Tibial artery (tissue), 4 donors: ENCODE results near the gene AGBL5.

ENCODE experiments used
- DNase-seq, 2 donors: peaks; one replicate each; pipeline ENCODE4 v3.0.0-alpha.2; 2019
- H3K27ac ChIP-seq, 2 donors: fragments of 200-600 bp; sonication (generic) in 1 of 2; 1 replicate in 1 of 2; 2 replicates in 1 of 2; pipeline ENCODE4 v1.5.1; 2018 to 2019; ENCODE audit warnings: mild to moderate bottlenecking in 1 of 2
- H3K27me3 ChIP-seq, 2 donors: fragments of 200-600 bp; sonication (generic) in 1 of 2; one replicate each; pipeline versions ENCODE4 v1.5.1 to v1.6.0; 2016 to 2019
- H3K36me3 ChIP-seq, 3 donors: fragments of 200-600 bp; sonication (generic) in 2 of 3; one replicate each; pipeline ENCODE4 v1.5.1; 2016 to 2019; ENCODE audit warnings: mild to moderate bottlenecking in 2 of 3
- H3K4me1 ChIP-seq, 4 donors: fragments of 200-600 bp; sonication (generic) in 2 of 4; 1 replicate in 3 of 4; 2 replicates in 1 of 4; pipeline ENCODE4 v1.5.1; 2016 to 2019
- H3K4me3 ChIP-seq, 2 donors: fragments of 200-600 bp; sonication (generic) in 1 of 2; 1 replicate in 1 of 2; 2 replicates in 1 of 2; pipeline ENCODE4 v1.5.1; 2018 to 2019; ENCODE audit warnings: mild to moderate bottlenecking in 2 of 2
- H3K9me3 ChIP-seq, 3 donors: fragments of 200-600 bp; sonication (generic) in 1 of 3; one replicate each; pipeline ENCODE4 v1.5.1; 2016 to 2019
- CTCF ChIP-seq, 2 experiments: fragments of 200-600 bp in 1 of 2; fragments of 450-650 bp in 1 of 2; IDR thresholded peaks; one replicate each; pipeline ENCODE4 v1.5.1; 2017 to 2019; ENCODE audit warnings: antibody characterized with exemption in 2 of 2, mild to moderate bottlenecking in 1 of 2, moderate library complexity in 1 of 2
- intact Hi-C: fragments of 100-400 bp; cut with DNase I; formaldehyde crosslinking; loops from one replicate; pipeline ENCODE4 v1.15.0; 2023; ENCODE audit warnings: low total_unique reads

The AGBL5 gene

DNA sequence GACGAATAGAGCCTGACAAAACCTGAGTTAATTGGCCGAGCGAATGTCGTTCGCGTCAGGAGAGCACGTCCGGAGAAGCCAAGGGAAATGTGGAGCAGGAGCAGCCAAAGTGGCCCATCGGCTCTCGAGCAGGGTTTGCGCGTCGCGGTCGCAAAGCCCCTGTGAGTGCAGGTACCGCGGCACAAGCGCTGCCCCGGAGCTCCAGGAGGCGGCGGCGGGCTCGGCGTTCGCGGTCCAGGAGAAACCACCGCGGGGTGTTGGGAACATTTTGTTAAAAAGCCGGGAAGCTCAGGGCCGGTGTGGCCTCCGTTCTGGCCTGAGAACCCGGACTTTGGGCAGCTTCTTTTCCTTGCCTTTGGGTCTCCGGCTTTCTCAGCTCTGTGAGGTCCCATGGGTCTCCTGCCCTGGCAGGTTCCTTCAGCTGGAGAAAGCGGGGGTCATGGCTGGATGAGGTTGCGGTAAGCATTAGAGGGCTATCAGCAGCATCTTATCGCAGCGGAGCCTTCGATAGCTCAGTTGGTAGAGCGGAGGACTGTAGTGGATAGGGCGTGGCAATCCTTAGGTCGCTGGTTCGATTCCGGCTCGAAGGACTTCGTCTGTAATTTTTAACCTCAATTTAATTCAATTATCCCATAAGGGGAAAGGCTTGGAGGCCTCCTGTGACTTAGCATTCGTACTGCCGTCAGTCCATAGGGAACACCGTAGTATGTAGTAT, 1.0 kb upstream of the AGBL5 start:
- Histone ChIP-seq H3K27ac (peak overlapping the region; percentile 91 to 98), H3K4me1 (peaks cover 0 to 18% (median 12%) of the 10 kb centered on the region in 4 donors), H3K4me3 (peak overlapping the region; percentile 75 to 98), H3K27me3 (no peaks in the 10 kb centered on the region), H3K36me3 (peaks cover 8 to 23% (median 13%) of the 10 kb centered on the region in 3 donors), H3K9me3 (no peaks in the 10 kb centered on the region)
- DNase-seq, result peak; percentile 91 to 97
- intact Hi-C loops, result loop anchor here (5.0 kb wide), 1 partner anchor 37 kb away; the partner anchor contains the start of gene KHK
- peak; percentile 62 to 73 for TF ChIP-seq CTCF (IDR thresholded peaks at IDR 0.05)

DNA sequence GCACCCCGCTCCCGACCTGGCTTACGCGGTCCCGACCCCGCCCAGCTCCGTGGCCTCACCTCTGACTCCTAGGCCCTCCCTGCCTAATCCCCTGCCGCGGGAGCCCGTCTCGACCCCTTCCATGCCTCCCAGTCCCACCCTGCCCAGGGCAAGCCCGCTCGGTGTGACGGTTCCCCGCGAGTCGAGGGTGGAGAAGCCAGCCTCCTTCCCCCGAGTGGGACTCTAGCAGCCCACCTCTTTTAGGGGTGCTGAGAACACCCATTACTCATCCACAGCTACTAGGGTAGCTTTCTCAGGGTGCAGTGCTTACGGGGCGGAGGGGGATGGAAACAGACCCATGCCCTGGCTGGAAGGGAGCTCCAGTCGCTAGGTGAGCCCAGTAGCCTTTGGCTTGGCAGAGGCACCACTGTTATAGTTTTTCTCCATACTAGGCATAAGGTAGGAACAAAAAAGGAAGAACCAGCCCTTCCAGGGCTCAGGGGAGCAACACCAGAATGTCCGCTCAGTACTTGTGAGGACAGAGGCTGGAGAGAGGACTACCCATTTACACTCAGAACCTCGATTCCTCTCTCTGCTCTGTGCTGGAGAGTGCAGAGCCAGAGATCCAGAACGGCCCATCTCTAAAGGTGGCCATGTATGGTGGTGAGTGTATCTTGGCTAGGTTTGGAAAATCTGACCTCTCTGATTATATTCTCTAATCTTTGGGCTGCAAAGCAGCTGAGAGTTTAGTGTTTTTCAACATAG, 606 bp downstream of the AGBL5 start:
- intact Hi-C loops, result loop anchor here (5.0 kb wide), 1 partner anchor 35 kb away; the partner anchor contains the start of gene KHK
- no peaks in the 10 kb centered on the region for H3K27me3 ChIP-seq
- DNase-seq, result peak; percentile 45 to 78
- TF ChIP-seq CTCF (IDR thresholded peaks at IDR 0.05), result no peak
- H3K4me1 ChIP-seq, result peaks cover 0 to 18% (median 12%) of the 10 kb centered on the region in 4 donors
- H3K27ac ChIP-seq, result peak overlapping the region; percentile 91 to 98
- H3K36me3 ChIP-seq, result peaks cover 21 to 39% (median 24%) of the 10 kb centered on the region in 3 donors
- H3K4me3 ChIP-seq, result peak overlapping the region; percentile 75 to 98
- no peaks in the 10 kb centered on the region for H3K9me3 ChIP-seq

DNA sequence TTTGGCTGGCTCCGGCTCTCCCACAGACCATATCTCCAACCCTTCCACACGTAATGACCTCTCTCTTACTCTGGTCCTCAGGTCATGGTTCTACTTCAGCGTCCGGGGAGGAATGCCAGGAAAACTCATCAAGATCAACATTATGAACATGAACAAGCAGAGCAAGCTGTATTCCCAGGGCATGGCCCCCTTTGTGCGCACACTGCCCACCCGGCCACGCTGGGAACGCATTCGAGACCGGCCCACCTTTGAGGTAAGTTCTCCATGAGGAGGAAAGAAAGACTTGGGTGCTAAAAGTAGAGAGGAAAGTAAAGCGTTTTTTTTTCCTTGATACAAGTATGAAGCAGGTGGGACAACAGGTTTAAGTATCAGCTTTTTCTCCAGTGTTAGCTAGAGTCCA, 1.9 kb downstream of the AGBL5 start:
- no peak overlapping the region for H3K4me3 ChIP-seq
- no peaks in the 10 kb centered on the region for H3K9me3 ChIP-seq
- DNase-seq, result no peak
- peaks cover 21 to 50% (median 24%) of the 10 kb centered on the region in 3 donors for H3K36me3 ChIP-seq
- no peak for TF ChIP-seq CTCF (IDR thresholded peaks at IDR 0.05)
- intact Hi-C loops, result loop anchor here (5.0 kb wide), 1 partner anchor 34 kb away; the partner anchor contains the start of gene KHK
- peaks cover 0 to 18% (median 12%) of the 10 kb centered on the region in 4 donors for H3K4me1 ChIP-seq
- no peak overlapping the region for H3K27ac ChIP-seq
- no peaks in the 10 kb centered on the region for H3K27me3 ChIP-seq

- no peak for TF ChIP-seq CTCF (IDR thresholded peaks at IDR 0.05)
- no peaks in the 10 kb centered on the region for H3K9me3 ChIP-seq
- H3K27me3 ChIP-seq, result no peaks in the 10 kb centered on the region
- intact Hi-C loops, result loop anchor here (5.0 kb wide), 1 partner anchor 34 kb away; the partner anchor contains the start of gene KHK
- no peak for DNase-seq
- H3K4me1 ChIP-seq, result peaks cover 0 to 18% (median 12%) of the 10 kb centered on the region in 4 donors
- no peak overlapping the region for H3K27ac ChIP-seq
- no peak overlapping the region for H3K4me3 ChIP-seq
- H3K36me3 ChIP-seq, result peaks cover 21 to 54% (median 24%) of the 10 kb centered on the region in 3 donors
Observed at GRCh38 chr2:27053776-27054175, 2.3 kb downstream of the AGBL5 start.

- no peak for DNase-seq
- intact Hi-C loops, result loop anchor here (5.0 kb wide), 1 partner anchor 33 kb away; the partner anchor contains the start of gene KHK
- H3K27me3 ChIP-seq, result no peaks in the 10 kb centered on the region
- H3K4me3 ChIP-seq, result no peak overlapping the region
- TF ChIP-seq CTCF (IDR thresholded peaks at IDR 0.05), result no peak
- no peak overlapping the region for H3K27ac ChIP-seq
- no peaks in the 10 kb centered on the region for H3K9me3 ChIP-seq
- H3K4me1 ChIP-seq, result peaks cover 0 to 14% (median 7%) of the 10 kb centered on the region in 4 donors
- H3K36me3 ChIP-seq, result peaks cover 21 to 64% (median 31%) of the 10 kb centered on the region in 3 donors
Observed at GRCh38 chr2:27054721-27055120, 3.3 kb downstream of the AGBL5 start.
